Heart left ventricle (tissue), 13 donors: Measurements from ENCODE around the gene OR2AG1.

ENCODE experiments used
- POLR2A ChIP-seq, 2 donors: fragments of 450-650 bp; IDR thresholded peaks; one replicate each; pipeline ENCODE4 v1.6.1; 2017; ENCODE audit warnings: antibody characterized with exemption in 2 of 2, mild to moderate bottlenecking in 2 of 2, moderate library complexity in 2 of 2
- TF ChIP-seq, protein P1 (sequence below), 12 donors: fragments of 200-600 bp; sonication (generic) in 4 of 12; IDR thresholded peaks; one replicate each; pipeline versions ENCODE4 v1.5.0 to v1.8.0; 2018 to 2022; ENCODE audit warnings: antibody characterized with exemption in 12 of 12, mild to moderate bottlenecking in 5 of 12
- donor health status: ischemic (EF 13 %, LVEDD 7.1; RV severe dilation, severe dysfunction).
- donor health status: DM: no; HTN: yes; CAD: no.
- donor health status: DM: no; HTN: no; CAD: no.
- donor health status: ischemic (EF 25% LVEDD 6.9; RV normal size, moderate dysfunction).
- donor health status: ischemic (EF 25% LVEDD 5.7; RV mildly dilated, moderate dysfunction).
- donor health status: ischemic (EF 35%, LVEDD 5.7; RV mildly dilated, moderate dysfunction).
- donor health status: nonischemic (EF 11% LVEDD 7.7; RV severe dilation, severe dysfunction).
- donor health status: DM: yes; HTN: yes; CAD: no.
- donor health status: PGD.
- donor health status: ischemic (EF 29% LVEDD 5.4; RV normal size, mild dysfunction).
- donor health status: nonischemic (EF 23%, LVEDD 6.1; RV moderate dilation, normal function).

DNA sequence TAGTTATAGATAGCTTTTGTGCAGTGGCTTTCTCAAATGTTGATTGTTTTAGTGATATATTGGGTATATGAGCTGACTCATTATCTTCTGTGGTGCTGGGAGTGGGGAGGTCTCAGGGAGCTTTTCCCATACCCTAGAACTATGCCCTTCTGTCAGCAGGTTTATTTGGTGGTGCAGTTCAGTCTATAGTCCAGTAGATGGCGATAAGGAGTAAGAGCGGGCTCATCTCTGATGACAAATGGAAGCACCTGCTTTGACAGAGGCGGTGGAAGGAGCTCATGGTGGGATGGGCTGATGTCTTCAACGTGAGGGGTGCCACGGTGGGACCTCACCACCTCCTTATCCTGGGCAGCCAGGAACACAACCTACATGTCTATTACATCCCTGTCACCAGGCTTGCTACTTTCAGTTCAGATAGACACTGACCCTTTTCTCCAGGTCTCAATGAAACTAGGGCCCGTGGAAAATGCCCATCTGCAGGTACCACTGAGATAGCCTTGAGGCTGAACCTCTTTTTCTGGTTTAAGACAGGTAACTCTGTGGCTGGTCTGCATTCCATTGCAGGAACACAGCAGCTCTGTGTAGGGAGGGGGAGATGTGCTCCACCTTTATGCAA lies 29.7 kb downstream of the OR2AG1 start:
- TF ChIP-seq, protein P1, sequence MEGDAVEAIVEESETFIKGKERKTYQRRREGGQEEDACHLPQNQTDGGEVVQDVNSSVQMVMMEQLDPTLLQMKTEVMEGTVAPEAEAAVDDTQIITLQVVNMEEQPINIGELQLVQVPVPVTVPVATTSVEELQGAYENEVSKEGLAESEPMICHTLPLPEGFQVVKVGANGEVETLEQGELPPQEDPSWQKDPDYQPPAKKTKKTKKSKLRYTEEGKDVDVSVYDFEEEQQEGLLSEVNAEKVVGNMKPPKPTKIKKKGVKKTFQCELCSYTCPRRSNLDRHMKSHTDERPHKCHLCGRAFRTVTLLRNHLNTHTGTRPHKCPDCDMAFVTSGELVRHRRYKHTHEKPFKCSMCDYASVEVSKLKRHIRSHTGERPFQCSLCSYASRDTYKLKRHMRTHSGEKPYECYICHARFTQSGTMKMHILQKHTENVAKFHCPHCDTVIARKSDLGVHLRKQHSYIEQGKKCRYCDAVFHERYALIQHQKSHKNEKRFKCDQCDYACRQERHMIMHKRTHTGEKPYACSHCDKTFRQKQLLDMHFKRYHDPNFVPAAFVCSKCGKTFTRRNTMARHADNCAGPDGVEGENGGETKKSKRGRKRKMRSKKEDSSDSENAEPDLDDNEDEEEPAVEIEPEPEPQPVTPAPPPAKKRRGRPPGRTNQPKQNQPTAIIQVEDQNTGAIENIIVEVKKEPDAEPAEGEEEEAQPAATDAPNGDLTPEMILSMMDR (IDR thresholded peaks at IDR 0.05), result peak; percentile 54 to 93 (median 82)
- no peak for TF ChIP-seq POLR2A (IDR thresholded peaks at IDR 0.05)
